Neuron (in vitro differentiated cells): ENCODE measurements around the gene ACTL6A.

Experiments
- H2AFZ ChIP-seq: one replicate; pipeline ENCODE4 v1.6.1; 2013; ENCODE audit warnings: low read depth, mild to moderate bottlenecking, inconsistent platforms, low read length, moderate library complexity
- H3K27me3 ChIP-seq: one replicate; pipeline ENCODE4 v1.6.1; 2013; ENCODE audit warnings: low read length; ENCODE audit not compliant: insufficient read depth
- H3K36me3 ChIP-seq: one replicate; pipeline ENCODE4 v1.6.1; 2013; ENCODE audit warnings: low read length; ENCODE audit not compliant: insufficient read depth
- H3K4me1 ChIP-seq: one replicate; pipeline ENCODE4 v1.6.1; 2013; ENCODE audit warnings: low read length; ENCODE audit not compliant: insufficient read depth
- H3K4me3 ChIP-seq: 2 replicates; pipeline ENCODE4 v1.5.1; 2013; ENCODE audit warnings: mild to moderate bottlenecking, low read length, moderate library complexity
- H3K9me3 ChIP-seq: one replicate; pipeline ENCODE4 v1.6.1; 2013; ENCODE audit warnings: low read length

The ACTL6A gene

DNA sequence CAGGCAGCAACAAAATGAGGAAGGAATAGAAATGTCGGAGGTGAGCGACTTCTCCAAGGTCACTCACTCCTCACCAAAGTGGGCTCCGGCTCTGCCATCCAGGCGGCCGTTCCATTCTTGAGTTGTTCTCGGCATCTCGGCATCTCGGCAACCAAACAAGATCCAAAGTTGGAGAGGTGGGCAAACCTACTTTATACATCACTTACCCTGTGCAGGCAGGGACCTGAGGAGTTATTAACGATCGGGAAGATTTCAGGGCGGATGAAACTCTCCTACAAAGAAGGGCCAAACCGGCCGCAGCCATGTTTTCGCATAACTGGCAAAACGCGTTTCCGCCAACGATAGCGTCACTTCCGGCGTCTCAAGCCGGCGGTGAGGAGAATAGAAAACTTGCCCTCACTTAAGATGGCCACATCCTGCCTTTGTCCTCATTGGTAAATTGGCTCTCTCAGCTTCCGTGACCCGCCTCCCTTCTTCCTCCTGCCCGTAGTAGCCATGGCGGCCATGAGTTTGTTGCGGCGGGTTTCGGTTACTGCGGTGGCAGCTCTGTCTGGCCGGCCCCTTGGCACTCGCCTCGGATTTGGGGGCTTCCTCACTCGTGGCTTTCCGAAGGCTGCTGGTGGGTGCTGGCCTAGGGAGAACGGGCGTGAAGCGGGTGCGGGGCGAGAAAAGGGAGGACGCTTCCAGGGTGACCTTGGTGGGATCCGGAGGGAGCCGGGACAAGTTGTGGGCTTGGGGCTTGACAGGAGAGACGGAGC lies 41.8 kb downstream of the ACTL6A start, which contains the start of the genes MRPL47 and NDUFB5:
MRPL47 (minus strand) TSS at position 318 of the 758 bp plus-strand sequence; CDS start at position 304, 14 bp downstream.
NDUFB5 (plus strand) TSS at position 474 of the 758 bp plus-strand sequence; CDS start at position 496, 22 bp downstream.
- Histone ChIP-seq H3K4me1 (peaks cover 9% of the 10 kb centered on the region), H2AFZ (peak within 1 kb of the TSS; percentile 30), H3K36me3 (peaks cover 40% of the 10 kb centered on the region), H3K9me3 (no peaks in the 10 kb centered on the region), H3K4me3 (peak within 1 kb of the TSS; percentile 66), H3K27me3 (no peaks in the 10 kb centered on the region)

DNA sequence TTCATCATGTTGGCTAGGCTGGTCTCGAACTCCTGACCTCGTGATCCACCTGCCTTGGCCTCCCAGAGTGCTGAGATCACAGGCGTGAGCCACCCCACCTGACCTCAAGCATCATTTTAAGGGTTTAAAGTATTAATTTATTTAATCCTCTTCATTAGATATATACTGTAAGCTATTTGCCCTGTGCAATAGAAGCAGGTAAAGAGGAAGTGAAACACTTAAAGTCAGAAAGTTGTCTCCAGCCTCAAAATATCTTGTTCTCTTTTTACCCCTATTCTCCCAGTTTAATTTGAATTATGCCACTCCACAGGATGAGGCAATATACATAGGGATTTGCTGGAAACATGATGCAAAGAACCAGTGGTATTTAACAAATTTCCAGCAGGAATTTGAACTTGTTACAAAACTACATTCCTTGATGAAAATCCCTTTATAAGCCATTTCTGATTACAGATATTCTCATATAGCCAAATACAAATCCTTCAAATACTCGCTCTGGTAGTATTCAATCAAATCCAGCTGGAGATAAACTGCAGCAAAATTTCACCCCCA lies 43.9 kb downstream of the ACTL6A start:
- Histone ChIP-seq H3K4me1 (peaks cover 9% of the 10 kb centered on the region), H2AFZ (no peak overlapping the region), H3K27me3 (no peaks in the 10 kb centered on the region), H3K9me3 (no peaks in the 10 kb centered on the region), H3K36me3 (peaks cover 29% of the 10 kb centered on the region), H3K4me3 (no peak overlapping the region)

DNA sequence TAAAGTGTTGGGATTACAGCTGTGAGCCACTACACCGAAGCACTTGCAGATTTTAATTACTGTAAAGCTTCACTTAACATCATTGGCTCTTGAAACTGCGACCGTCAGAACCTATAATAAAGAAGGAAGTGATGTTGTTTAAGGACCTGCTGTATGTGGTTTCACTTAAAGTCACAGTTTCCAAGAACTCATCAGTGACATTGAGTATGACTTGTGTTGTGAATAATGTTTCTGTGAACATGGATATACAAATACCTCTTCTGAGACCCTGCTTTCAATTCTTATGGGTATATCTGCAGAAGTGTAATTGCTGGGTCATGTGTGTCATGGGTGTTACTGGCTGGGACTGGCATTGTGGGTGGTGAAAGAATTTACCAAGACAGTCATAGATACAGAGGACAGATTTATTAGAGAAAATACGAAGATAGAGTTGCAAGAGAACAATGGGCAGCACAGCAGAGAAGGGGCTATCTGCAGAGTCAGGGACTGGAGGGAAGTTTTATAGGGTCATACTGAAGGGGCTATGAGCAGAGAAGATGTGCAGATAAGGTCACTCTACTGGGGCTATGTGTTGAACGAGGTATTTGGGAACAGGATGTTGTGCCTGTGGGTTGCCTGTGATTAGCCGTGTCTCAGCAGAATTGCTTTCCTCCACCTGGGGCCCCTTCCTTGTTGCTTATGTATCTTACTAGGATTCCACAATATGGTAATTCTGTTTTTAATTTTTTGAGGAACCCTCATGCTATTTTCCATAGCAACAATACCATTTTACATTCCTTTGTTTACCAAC lies 46.4 kb downstream of the ACTL6A start:
- peaks cover 25% of the 10 kb centered on the region for H3K36me3 ChIP-seq
- H3K4me3 ChIP-seq = no peak overlapping the region
- H3K9me3 ChIP-seq = no peaks in the 10 kb centered on the region
- H3K4me1 ChIP-seq = peaks cover 3% of the 10 kb centered on the region
- no peak overlapping the region for H2AFZ ChIP-seq
- no peaks in the 10 kb centered on the region for H3K27me3 ChIP-seq

DNA sequence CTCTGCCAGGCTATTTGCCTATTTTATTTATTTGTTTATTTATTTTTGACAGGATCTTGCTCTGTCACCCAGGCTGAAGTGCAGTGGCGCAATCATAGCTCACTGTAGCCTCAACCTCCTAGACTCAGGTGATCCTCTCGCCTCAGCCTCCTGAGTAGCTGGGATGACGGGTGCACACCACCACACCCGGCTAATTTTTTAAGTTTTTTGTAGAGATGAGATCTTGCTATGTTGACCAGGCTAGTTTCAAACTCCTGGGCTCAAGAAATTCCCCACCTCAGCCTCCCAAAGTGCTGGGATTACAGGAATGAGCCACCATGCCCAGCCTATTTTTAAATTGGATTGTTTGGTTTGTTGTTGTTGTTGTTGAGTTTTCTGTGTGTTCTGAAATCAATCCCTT lies 47.3 kb downstream of the ACTL6A start:
- H3K27me3 ChIP-seq = no peaks in the 10 kb centered on the region
- no peak overlapping the region for H2AFZ ChIP-seq
- no peak overlapping the region for H3K4me3 ChIP-seq
- H3K4me1 ChIP-seq = peaks cover 3% of the 10 kb centered on the region
- H3K36me3 ChIP-seq = peaks cover 25% of the 10 kb centered on the region
- H3K9me3 ChIP-seq = no peaks in the 10 kb centered on the region

DNA sequence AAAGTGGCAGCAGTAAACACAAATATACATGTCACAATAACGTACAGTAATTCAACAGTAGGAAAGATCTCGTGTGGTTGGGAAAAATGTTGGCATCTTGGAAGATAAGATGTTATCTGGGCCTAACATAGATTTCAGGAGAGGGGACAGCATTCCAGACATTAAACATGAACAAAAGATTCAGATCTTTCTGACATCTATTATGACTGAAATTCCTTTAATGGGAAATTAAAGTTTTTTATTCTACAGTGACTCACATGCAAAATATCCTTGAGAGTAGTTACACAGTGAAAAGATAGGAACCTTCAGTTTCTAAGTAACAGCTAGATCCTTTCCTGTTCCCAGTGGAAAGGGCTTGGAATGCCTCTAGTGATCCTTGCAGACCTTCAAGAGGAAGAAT lies 51.1 kb downstream of the ACTL6A start:
- Histone ChIP-seq H3K9me3 (no peaks in the 10 kb centered on the region), H3K27me3 (no peaks in the 10 kb centered on the region), H3K36me3 (peaks cover 40% of the 10 kb centered on the region), H2AFZ (no peak overlapping the region), H3K4me1 (no peaks in the 10 kb centered on the region), H3K4me3 (no peak overlapping the region)

DNA sequence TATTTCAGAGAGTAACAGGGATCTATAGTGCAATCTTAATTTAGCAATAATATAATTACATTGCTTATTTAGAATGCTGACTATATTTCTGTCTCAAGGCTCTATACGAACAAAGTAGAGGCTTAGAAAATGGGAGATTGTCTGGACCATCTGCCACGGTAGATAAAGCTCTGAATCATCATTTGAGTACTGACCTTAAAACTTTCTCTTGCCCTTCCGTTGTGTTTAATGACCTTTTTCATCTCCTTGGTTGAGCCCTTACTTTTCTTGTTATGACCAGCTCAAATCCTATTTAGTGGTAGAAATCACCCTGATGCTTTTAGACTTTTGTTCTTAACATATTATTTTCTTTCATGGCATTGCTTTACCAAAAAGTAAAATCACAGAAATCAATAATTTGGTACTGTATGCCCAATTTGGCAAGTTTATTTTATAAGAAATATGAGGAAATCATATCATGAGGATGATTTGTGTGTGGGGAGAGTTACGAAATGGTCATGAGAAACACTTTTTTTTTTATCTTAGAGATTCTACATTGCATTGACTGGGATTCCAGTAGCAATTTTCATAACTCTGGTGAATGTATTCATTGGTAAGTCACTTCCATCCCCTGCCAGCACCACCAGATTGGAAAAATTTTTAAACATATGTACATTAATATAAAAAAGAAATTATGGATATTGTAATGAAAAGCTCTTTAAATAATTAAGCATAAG lies 52.9 kb downstream of the ACTL6A start:
- no peaks in the 10 kb centered on the region for H3K9me3 ChIP-seq
- H3K4me1 ChIP-seq = no peaks in the 10 kb centered on the region
- H3K36me3 ChIP-seq = peaks cover 33% of the 10 kb centered on the region
- H2AFZ ChIP-seq = no peak overlapping the region
- H3K4me3 ChIP-seq = no peak overlapping the region
- no peaks in the 10 kb centered on the region for H3K27me3 ChIP-seq

DNA sequence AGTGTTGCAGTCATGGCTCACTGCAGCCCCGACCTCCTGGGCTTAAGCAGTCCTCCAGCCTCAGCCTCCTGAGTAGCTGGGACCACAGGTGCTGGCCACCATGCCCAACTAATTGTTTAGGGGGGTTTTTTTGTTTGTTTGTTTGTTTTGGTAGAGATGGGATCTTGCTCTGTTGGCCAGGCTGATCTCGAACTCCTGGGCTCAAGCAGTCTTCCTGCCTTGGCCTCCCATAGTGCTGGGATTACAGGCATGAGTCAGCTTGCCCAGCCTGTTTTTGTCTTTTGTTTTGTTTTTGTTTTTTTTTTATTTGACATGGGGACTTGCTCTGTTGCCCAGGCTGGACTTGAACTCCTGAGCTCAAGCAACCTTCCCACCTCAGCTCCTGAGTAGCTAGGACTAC lies 59.3 kb downstream of the ACTL6A start:
- Histone ChIP-seq H3K4me3 (no peak overlapping the region), H3K27me3 (no peaks in the 10 kb centered on the region), H3K36me3 (peaks cover 65% of the 10 kb centered on the region), H2AFZ (no peak overlapping the region), H3K9me3 (no peaks in the 10 kb centered on the region), H3K4me1 (no peaks in the 10 kb centered on the region)

DNA sequence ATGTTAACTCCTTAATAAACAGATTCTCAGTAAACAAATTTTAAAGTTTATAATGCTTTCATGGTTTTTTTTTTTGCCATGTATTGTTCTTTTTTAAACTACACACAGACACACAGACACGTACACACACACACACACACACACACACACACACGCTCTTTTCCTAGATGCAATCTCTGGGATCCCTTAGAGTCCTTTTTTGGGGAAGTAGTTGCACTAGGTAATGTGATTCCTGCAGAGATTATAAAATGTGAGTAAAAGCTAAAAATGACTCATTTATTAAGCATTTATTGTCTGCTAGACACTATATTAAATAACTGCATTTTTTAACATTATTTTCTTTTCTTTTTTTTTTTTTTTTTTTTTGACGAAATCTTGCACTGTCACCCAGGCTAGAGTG lies 61.7 kb downstream of the ACTL6A start:
- H3K36me3 ChIP-seq = peaks cover 48% of the 10 kb centered on the region
- H3K4me1 ChIP-seq = no peaks in the 10 kb centered on the region
- no peaks in the 10 kb centered on the region for H3K9me3 ChIP-seq
- no peak overlapping the region for H3K4me3 ChIP-seq
- no peaks in the 10 kb centered on the region for H3K27me3 ChIP-seq
- no peak overlapping the region for H2AFZ ChIP-seq

DNA sequence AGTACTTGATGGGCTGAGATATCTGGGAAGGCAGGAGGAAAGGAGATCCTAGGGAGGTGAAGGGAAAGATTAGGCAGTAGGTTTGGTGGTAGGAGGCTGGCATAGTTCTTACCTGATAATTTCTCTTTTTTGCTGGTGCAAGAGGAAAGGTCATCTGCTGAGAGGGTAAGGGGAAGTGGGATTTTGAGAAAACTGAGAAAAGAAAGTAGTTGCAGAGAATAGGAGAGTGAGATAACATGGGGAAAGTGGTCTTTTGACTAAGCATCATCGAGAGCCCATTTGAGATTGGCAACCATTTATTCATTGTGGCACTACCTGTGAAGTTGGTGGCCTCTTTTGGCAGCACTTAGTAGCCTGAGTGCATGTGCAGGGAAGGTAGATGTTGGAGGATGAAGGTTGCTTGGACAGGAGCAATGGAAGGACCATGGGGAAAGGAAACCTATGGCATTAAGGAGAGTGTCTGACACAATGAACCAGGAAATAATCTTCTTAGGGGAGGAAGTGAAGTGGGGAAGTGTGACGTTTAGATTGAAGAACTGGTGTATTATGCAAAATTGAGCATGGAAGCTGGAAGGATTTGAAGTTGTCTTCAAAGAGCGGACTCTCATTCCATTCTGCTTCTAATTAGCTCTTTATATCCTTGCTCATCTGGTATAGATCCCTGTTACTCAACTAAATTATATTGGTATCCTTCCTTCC lies 68.2 kb downstream of the ACTL6A start:
- Histone ChIP-seq H3K9me3 (no peaks in the 10 kb centered on the region), H2AFZ (no peak overlapping the region), H3K4me1 (no peaks in the 10 kb centered on the region), H3K4me3 (no peak overlapping the region), H3K36me3 (peaks cover 1% of the 10 kb centered on the region), H3K27me3 (no peaks in the 10 kb centered on the region)
